GM21447 (cell line): ENCODE results near the gene SFT2D2.

Experiments
- ATAC-seq: cut with Tn5 transposase; IDR thresholded peaks from one replicate; pipeline ENCODE4 v1.9.1; 2021; ENCODE audit not compliant: unreplicated experiment

Gene SFT2D2

DNA sequence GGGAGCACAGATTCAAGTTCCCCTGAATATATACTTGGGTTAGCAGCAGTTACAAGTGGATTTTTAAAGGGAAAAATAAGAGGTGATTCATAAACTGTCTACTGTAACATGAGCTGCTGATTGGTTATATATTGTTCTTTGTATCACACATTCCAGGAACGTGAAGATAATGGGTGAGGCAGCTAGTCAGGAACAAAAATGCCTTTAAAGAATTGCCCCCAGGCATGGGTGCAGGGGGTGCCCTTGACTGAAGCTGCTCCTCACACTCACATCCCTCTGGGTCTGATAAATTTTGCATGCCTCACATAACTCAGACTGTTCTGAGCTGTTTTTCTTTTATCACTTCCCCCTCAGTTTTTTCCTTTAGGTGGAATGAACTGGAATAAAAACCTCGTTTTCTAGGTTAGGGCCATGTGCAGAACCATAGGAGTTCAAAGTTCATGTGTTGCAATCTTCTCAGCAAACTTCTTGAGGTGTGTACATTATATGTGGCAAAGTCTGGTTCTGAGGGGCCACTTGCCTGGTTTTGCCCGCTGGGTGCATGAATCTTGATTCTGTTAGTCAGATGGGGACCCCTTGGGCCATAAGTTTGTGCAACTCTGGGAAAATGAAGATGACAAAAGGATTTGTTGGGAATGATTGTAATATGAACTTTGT, 76.0 kb downstream of the SFT2D2 start:
- no peak for ATAC-seq
